ENCODE measurements around the gene ALPK1. TPM values are rescaled to one million over a fixed set of nuclear protein-coding genes. Genes with fewer than 3 reads are reported as not detected.

ALPK1 gene
- total RNA-seq, 4 donors from 2014 or later = 1.8 to 12.6 (median 3.3) TPM

DNA sequence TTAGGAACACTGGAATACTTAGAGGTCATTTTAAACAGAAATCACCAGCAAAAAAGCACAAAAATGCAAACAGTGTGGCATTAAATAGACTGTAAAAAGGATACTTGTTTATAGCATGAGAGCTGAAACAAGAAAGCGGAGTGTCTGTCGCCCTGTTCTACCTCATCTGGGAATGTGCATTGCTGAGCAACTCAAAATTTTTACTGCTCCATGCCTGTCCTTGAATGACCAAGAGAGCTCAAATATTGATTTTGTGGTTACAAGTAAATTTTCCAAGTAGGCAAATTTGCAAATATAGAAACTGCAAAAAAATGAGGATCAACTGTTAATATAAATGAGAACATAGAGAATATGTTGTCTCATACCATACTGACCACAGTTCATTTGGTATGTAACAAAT, 40.1 kb upstream of the ALPK1 start:
- Histone ChIP-seq H3K4me1 (no peaks in the 10 kb centered on the region), H3K9me3 (no peaks in the 10 kb centered on the region), H3K27ac (no peak overlapping the region), H3K4me3 (no peak overlapping the region), H3K36me3 (peaks cover 0 to 34% of the 10 kb centered on the region in 2 donors), H3K27me3 (no peaks in the 10 kb centered on the region)
- DNase-seq (no peak), ATAC-seq (no peak)
- no peak for TF ChIP-seq POLR2A (IDR thresholded peaks at IDR 0.05)
- in situ Hi-C loops (cut with MboI; ENCODE audit: low sequenced_read_pairs in 4 of 4) = no loop called here
- intact Hi-C loops (cut with DNase I; ENCODE audit: low total_unique reads) = no loop called here

GRCh38 chr4:112266823-112267222, 30.3 kb upstream of the ALPK1 start:
- Histone ChIP-seq H3K4me1 (peaks cover 5 to 9% of the 10 kb centered on the region in 2 donors), H3K9me3 (no peaks in the 10 kb centered on the region), H3K4me3 (no peak overlapping the region), H3K27me3 (no peaks in the 10 kb centered on the region), H3K36me3 (peaks cover 3 to 10% of the 10 kb centered on the region in 2 donors), H3K27ac (no peak overlapping the region)
- ATAC-seq (peak in 1 of 2 donors; percentile 66), DNase-seq (no peak)
- intact Hi-C loops (cut with DNase I; ENCODE audit: low total_unique reads) (loop anchor here (5.0 kb wide), 1 partner anchor 55 kb away; no protein-coding TSS in a partner anchor), in situ Hi-C loops (cut with MboI; ENCODE audit: low sequenced_read_pairs in 4 of 4) (no loop called here)
- TF ChIP-seq CTCF (IDR thresholded peaks at IDR 0.05 in 4 of 5, conservative IDR thresholded peaks at IDR 0.05 in 1 of 5) (peak; percentile 19 to 55 (median 51)), POLR2A (IDR thresholded peaks at IDR 0.05) (no peak)

GRCh38 chr4:112270051-112270450, 27.1 kb upstream of the ALPK1 start:
- DNase-seq = no peak
- no peak overlapping the region for H3K4me3 ChIP-seq
- TF ChIP-seq CTCF (IDR thresholded peaks at IDR 0.05 in 4 of 5, conservative IDR thresholded peaks at IDR 0.05 in 1 of 5) (no peak), POLR2A (IDR thresholded peaks at IDR 0.05) (no peak)
- H3K4me1 ChIP-seq = peaks cover 5 to 9% of the 10 kb centered on the region in 2 donors
- intact Hi-C loops (cut with DNase I; ENCODE audit: low total_unique reads) (no loop called here), in situ Hi-C loops (cut with MboI; ENCODE audit: low sequenced_read_pairs in 4 of 4) (no loop called here)
- no peak overlapping the region for H3K27ac ChIP-seq
- H3K27me3 ChIP-seq = no peaks in the 10 kb centered on the region
- H3K36me3 ChIP-seq = peaks cover 3 to 6% of the 10 kb centered on the region in 2 donors
- H3K9me3 ChIP-seq = no peaks in the 10 kb centered on the region
- no peak for ATAC-seq

- intact Hi-C loops (cut with DNase I; ENCODE audit: low total_unique reads) (no loop called here), in situ Hi-C loops (cut with MboI; ENCODE audit: low sequenced_read_pairs in 4 of 4) (no loop called here)
- Histone ChIP-seq H3K27me3 (no peaks in the 10 kb centered on the region), H3K4me3 (no peak overlapping the region), H3K9me3 (no peaks in the 10 kb centered on the region), H3K27ac (no peak overlapping the region), H3K4me1 (peaks cover 5 to 9% of the 10 kb centered on the region in 2 donors), H3K36me3 (no peaks in the 10 kb centered on the region)
- no peak for TF ChIP-seq CTCF (IDR thresholded peaks at IDR 0.05 in 4 of 5, conservative IDR thresholded peaks at IDR 0.05 in 1 of 5)
- TF ChIP-seq POLR2A (IDR thresholded peaks at IDR 0.05) = no peak
- DNase-seq (no peak), ATAC-seq (peak in 1 of 2 donors; percentile 61)
Observed at GRCh38 chr4:112270640-112271421, 26.3 kb upstream of the ALPK1 start.

- peaks cover 5 to 9% of the 10 kb centered on the region in 2 donors for H3K4me1 ChIP-seq
- in situ Hi-C loops (cut with MboI; ENCODE audit: low sequenced_read_pairs in 4 of 4) (no loop called here), intact Hi-C loops (cut with DNase I; ENCODE audit: low total_unique reads) (no loop called here)
- no peaks in the 10 kb centered on the region for H3K27me3 ChIP-seq
- H3K4me3 ChIP-seq = no peak overlapping the region
- no peak for DNase-seq
- H3K9me3 ChIP-seq = no peaks in the 10 kb centered on the region
- ATAC-seq = no peak
- H3K27ac ChIP-seq = no peak overlapping the region
- TF ChIP-seq POLR2A (IDR thresholded peaks at IDR 0.05) (no peak), CTCF (IDR thresholded peaks at IDR 0.05 in 4 of 5, conservative IDR thresholded peaks at IDR 0.05 in 1 of 5) (no peak)
- H3K36me3 ChIP-seq = no peaks in the 10 kb centered on the region
Observed at GRCh38 chr4:112272292-112272691, 24.9 kb upstream of the ALPK1 start.

All from gastrocnemius medialis (tissue), 4 donors.